ENCODE data around the gene EVI5L.
"Not testable (repeated sequence)": the region's sequence is repeated elsewhere in the genome, so short reads cannot be mapped to it uniquely, and the experiment has no call there.

EVI5L gene

DNA sequence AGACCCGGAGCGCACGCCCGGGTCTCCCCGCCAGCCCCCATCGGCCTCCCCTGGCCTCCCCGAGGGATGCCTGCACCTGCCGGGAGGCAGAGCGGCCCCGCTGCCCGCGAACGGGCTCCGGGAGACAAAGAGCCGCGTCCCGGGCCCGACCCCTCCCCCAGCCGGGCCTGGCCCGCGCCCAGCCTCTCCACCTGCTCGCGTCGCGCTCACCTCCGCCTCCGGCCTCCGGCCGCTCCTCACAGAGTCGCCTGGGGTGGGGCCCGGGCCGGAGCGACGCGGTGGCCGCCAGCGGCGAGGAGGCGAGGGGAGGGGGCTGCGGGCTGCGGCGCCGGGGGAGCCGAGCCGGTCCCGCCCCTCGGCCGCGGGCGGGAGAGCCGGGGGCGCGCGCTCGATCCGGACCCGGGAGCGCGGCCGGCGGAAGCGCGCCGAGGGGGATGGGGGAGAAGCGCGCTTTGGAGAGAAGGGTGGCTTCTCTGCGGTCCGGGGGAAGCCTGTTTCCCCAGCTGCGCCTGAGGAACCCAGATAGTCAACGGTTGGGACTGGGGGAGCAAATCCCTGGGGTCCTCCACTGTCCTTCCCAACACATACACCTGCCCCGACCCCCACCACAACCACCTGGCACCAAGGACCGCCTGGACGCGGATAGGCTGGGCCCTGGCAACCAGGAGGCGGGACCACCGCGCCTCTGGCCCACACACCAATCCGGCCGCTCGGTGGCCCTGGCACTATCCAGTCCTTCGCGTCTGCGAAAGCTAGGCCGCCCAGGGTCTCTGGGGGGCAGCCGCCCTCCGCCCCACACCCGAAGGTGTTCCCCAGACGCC, 44.3 kb downstream of the EVI5L start, which contains the start of gene PRR36:
Gene PRR36 (minus strand): TSS at position 315 of the 821 bp plus-strand sequence. CDS start 701 bp downstream, outside the sequence.
- DNase-seq = peak; percentile 72 to 98 (median 96)

DNA sequence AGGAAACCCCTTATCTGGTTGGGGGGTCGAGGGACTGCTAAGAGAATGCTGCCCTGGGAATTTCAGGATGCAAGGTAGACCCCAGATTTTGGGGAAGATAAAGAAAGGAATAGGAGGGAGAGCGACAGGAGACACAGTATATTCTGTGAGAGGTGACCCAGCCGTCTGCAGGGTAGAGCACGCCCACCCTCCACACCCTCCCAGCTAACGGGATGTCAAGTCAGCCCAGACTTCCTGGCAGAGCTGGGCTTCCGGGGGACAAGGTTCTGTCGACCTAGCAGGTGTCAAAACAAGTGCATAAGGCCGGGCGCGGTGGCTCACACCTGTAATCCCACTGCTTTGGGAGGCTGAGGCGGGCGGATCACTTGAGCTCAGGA, 44.9 kb downstream of the EVI5L start:
- DNase-seq = no peak

DNA sequence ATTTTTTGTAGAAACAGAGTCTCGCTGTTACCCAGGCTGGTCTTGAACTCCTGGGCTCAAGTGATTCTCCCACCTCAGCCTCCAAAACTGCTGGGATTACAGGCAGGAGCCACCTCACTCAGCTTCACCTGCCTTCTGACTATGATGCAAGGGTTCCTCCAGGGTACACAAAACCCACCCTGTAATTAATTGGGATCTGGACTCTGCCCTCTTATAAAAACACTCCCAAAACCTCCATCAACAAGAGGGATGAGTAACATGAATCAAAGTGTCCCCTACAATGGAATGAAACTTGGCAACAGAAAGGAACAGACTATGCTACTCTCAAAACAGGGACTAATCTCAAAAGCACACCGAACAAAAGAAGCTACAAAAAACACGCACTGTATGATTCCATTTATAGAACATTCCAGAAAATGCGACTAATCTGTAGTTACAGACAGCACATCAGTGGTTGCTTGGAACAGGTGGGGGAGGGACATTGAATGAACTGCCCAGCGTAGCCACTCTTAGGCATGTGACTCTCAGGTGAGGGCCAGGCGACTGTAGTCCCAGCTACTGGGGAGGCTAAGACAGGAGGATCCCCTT, 47.3 kb downstream of the EVI5L start:
- peak in 1 of 3 experiments; percentile 35 for DNase-seq

DNA sequence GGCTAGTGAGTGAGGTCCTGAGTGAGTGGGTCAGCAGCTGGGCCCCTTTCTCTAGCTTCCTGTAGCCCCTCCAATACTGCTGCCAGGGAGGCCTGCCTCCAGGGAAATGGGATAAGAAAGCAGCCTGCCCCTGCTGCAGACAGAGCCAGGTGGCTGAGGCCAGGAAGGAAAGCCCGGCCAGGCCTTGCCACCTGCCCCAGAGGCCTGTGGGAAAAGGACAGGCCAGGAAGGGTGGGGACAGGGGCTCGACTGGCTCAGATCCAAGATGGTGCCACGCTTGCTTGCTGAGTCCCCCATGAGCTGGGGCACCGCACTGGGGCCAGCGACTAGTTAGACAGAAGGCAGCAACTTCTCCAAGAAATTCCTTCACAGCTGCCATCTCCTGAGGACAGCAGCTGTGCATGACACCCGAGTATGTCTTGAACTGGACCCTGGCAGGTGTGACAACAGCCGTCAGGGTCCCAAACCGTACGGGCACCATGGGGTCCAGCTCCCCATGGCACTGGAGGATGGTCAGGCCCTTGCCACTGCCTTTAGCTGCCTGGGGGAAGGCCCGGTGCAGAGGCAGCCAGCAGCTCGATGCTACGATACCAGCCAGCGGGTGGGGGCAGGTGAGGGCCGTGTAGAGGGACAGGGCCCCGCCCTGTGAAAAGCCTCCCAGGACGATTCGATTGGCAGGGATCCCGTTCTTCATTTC, 49.2 kb downstream of the EVI5L start:
- no peak for DNase-seq

DNA sequence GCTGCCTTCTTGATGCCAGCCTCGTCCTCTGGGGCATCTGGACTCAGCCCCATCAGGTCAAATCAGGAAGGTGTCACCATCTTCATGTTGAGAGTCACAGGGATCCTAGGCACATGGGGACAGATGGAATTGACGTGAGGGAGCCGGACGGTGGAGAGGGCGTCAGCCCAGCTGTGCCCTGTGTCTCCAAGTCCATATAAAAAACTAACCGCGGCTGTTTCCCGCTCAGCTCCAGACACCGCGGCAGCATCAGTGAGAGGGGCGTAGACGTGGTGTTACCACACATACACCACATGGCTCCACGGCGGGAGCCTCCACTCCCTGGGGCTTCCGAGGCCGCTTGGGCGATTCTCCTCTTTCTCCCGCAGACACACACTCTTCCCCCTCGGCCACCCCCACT, 49.8 kb downstream of the EVI5L start:
- DNase-seq = peak in 1 of 3 experiments; percentile 17

DNA sequence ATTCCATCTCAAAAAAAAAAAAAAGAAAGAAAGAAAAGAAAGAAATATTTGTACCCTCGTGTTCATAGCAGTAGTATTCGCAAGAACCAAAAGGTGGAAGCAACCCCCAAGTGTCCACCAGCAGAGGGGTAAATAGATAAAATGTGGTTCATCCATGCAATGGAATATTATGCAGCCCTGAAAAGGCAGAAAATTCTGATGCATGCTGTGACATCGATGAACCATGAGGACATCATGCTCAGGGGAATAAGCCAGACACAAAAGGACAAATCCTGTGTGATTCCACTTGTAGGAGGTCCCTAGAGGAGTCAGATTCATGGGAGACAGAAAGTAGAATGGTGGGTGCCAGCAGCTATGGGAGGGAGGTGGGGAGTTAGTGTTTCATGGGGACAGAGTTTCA, 51.9 kb downstream of the EVI5L start:
- no peak for DNase-seq

DNA sequence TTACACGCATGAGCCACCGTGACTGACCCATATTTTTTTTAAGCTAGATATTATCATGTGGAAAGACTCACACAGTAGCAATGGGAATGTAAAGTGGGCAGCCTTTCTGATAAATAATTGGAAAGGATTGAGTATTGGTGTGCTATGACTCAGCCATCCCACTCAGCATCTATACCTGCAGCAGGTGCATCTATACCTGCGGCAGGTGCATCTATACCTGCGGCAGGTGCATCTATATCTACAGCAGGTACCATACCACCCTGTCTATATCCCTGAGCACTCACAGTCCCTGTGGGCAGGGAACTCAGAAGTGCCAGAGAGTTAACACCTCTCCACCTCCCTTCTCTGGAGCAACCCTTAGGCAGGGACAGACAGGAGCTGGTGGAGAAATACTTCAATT, 53.1 kb downstream of the EVI5L start:
- peak in 1 of 3 experiments; percentile 21 for DNase-seq

DNA sequence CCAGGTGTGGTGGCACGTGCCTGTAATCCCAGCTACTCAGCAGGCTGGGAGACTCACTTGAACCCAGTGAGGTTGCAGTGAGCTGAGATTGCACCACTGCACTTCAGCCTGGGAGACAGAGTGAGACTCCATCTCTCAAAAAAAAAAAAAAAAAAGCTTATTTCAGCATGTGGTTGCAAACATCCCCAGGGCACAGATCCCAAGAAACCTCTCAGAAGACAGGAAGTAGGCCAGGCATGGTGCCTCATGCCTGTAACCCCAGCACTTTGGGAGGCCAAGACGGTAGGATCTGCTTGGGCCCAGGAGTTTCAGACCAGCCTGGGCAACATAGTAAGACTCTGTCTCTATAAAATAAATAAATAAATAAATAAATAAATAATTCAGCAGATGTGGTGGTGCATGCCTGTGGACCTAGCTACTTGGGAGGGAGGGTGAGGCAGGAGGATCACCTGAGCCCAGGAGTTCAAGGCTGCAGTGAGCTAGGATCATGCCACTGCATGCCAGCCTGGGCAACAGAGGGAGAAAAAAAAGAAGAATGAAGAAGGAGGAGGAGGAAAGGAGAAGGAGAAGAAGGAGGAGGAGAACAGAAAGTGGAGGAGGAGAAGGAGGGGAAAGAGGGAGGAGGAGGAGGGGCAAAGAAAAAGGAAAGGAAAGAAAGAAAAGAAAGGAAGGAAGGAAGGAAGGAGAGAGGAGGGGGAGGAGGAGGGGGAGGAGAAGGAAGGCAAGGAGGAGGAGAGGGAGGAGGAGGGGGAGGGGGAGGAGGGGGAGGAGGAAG, 54.0 kb downstream of the EVI5L start:
- DNase-seq = no peak

DNA sequence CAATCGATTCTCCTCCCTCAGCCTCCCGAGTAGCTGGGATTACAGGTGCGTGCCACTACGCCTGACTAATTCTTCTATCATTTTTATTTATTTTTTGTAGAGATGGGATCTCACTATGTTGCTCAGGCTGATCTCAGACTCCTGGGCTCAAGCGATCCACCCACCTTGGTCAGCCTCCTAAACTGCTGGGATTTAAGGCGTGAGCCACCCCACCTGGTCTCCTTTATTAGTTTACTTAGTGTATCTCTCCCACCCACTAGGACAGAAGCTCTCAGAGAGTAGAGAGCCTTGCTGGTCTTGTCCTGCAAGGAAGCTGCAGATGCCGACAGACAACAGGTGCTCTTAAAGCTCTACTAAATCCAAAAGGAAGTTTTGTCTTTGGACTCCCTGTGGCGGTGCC, 55.8 kb downstream of the EVI5L start:
- DNase-seq = no peak

DNA sequence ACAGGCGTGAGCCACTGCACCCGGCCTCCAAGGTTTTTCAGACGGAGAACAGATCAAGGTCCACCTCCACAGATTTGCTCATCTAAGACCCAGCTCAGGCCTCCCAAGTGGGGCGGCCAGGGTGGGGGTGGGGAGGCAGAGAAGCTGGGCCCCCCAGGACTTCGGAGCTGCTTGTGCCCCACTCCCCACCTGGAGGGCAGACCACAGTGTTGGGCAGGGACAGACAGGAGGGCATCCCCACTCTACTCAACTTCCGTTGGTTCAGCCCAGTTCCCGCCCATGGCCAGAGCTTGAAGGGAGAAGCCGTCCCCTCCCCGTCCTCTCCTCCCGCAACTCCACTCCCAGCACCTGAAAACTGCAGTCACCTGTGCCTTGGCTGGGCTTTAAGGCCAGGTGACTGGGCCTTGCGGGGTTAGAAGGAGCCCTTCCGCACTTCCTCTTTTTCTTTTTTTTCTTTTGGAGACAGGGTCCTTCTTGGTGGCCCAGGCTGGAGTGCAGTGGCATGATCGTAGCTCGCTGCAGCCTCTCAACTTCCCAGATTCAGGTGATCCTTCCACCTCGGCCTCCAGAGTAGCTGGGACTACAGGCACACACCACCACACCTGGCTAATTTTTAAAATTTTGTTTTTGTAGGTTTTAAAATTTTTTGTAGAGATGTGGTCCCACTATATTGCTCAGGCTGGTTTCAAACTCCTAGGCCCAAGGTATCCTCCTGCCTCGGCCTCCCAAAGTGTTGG, 57.6 kb downstream of the EVI5L start:
- no peak for DNase-seq

DNA sequence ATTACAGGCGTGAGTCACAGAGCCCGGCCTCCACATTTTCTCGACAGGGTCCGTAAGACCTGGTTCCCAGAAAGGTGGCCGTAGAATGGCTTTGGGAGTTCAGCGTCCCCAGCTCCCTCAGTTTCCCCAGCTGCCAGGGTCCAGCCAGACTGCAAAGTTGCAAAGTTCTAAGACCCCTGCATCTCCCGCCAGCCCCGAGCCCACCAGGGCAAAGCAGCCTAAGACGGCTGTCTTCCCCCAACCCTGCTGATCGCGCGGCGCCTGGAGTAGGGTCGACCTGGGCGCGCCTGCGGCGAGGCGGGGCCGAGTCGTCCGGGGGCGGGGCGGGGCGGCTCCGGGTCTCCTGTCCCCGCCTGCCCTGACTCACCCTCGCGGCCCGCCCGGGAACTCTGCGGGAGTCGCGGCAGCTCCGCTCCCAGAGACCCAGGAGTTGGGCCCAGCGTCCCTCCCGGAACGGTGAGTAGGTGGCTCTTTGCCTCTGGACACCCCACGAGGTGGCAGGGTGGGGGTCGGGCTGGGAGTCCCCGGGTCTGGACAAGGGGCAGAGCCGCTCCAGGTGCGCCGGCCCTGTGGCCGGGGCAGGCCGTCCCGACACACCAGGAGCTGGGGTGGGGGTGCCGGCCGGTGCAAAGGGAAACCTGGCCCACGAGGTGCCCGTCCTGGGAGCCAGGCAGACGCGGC, 58.3 kb downstream of the EVI5L start, which contains the start of gene LRRC8E:
Gene LRRC8E (plus strand): TSS at position 366 of the 681 bp plus-strand sequence. CDS start 7,094 bp downstream, outside the sequence.
- no peak for DNase-seq

DNA sequence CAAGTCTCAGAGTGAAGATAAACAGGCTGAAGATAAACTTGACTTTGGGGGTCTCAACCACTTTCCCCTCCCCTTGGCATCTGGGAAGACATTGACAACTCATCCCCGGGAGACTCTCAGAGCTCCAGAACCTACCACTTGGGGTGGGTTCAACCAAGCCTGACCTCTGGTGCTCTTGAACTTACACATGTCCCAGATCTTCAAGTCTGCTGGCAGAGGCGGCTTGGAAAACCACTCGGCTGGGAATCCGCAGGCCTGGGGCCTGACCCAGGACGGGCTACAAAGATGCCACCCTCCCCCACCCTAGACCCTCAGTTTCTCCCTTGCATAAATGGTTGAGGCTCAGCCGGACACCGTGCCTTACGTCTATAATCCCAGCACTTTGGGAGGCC, 58.8 kb downstream of the EVI5L start:
- no peak for DNase-seq

DNA sequence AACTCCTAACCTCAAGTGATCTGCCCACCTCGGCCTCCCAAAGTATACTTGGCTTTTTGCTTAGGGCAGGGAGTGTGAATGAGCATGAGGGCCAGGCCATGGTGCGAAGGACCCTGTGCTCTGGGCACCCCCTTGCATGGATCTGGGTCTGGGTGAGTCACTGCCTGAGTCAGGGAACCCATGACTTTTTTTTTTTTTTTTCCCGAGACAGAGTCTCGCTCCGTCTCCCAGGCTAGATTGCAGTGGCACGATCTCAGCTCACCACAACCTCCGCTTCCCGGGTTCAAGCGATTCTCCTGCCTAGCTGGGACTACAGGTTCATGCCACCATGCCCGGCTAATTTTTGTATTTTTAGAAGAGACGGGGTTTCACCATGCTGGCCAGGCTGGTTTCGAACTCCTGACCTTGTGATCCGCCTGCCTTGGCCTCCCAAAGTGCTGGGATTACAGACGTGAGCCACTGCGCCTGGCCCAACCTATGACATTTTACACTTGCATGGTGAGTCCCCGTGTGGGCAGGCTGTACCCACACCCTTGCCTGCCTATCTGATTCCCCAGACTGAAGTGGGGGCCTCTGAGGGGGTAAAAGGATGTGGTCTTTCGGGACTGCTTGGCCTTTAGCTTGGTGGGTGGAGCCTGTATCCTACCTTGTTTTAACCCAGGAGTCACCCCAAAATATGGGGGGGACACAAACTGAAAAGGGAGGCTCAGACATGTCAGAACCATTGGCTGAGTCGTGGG, 63.5 kb downstream of the EVI5L start:
- DNase-seq = not testable (repeated sequence)

DNA sequence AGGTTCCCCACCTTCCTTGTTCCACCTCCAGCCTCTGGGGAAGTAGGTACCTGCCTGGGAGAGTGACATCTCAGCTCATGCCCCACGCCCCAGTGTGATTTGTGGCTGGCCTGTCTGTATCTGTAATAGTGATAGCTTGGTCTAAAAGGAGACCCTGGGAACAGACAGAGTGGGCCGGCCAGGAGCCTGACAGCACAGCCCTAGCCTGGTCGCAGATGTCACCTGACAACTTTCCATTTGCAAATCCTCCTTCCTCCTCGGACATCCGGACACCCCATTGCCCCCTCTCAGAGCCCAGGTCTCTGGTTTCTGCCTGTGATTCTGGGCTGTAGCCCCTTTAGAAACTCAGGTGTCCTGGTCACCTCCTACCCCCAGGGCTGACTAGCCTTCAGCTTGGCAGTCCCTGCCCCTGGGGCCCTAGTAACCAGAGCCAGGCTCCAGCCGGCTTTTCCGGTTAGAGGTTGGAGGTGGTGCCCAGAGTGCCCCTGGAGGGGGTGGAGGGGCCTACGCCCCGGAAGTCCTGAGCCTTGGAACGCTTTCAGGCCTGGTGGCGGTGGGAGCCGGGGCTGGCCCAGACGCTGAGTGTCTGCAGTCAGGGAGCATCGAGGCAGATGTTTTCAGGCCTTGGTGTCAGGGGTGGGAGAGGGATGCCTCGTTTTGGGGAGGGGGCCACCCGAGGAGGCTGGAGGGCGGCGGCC, 64.7 kb downstream of the EVI5L start:
- DNase-seq = peak in 1 of 3 experiments; percentile 7

DNA sequence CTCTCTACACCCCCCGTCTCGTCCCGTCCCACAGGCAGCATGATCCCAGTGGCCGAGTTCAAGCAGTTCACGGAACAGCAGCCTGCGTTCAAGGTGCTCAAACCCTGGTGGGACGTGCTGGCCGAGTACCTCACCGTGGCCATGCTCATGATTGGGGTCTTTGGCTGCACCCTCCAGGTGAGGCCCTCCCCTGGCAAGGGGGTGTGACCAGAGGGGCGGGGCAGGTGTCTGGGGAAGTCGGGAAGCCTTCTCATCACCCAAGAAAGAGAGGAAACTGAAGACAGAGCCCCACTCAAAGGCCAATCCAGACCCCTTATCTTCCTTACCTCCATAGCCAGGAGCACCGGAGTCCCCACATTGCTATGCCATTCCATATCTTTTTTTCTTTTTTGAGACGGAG, 65.5 kb downstream of the EVI5L start:
- no peak for DNase-seq

DNA sequence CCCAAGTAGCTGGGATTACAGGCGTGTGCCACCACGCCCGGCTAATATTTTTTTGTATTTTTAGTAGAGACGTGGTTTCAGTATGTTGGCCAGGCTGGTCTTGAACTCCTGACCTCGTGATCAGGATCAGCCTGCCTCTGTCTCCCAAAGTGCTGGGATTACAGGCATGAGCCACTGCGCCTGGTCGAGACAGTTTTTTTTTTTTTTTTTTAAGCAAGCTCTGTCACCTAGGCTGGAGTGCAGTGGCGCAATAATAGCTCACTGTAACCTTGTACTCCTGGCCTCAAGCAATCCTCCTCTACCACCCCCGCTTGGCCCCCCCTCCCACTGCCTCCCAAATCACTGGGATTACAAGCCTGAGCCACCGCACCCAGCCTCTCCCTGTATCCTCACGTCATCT, 67.3 kb downstream of the EVI5L start:
- DNase-seq = no peak

DNA sequence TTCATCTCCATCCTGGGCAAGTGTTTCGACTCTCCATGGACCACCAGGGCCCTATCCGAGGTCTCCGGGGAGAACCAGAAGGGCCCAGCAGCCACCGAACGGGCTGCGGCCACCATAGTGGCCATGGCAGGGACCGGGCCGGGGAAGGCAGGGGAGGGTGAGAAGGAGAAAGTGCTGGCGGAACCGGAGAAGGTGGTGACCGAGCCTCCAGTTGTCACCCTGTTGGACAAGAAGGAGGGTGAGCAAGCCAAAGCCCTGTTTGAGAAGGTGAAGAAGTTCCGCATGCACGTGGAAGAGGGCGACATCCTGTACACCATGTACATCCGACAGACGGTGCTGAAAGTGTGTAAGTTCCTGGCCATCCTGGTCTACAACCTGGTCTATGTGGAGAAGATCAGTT, 68.9 kb downstream of the EVI5L start:
- no peak for DNase-seq

DNA sequence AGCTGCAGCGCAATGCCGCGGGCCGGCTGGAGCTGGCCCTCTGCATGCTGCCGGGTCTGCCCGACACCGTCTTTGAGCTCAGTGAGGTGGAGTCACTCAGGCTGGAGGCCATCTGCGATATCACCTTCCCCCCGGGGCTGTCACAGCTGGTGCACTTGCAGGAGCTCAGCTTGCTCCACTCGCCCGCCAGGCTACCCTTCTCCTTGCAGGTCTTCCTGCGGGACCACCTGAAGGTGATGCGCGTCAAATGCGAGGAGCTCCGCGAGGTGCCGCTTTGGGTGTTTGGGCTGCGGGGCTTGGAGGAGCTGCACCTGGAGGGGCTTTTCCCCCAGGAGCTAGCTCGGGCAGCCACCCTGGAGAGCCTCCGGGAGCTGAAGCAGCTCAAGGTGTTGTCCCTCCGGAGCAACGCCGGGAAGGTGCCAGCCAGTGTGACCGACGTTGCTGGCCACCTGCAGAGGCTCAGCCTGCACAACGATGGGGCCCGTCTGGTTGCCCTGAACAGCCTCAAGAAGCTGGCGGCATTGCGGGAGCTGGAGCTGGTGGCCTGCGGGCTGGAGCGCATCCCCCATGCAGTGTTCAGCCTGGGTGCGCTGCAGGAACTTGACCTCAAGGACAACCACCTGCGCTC, 69.8 kb downstream of the EVI5L start:
- no peak for DNase-seq

DNA sequence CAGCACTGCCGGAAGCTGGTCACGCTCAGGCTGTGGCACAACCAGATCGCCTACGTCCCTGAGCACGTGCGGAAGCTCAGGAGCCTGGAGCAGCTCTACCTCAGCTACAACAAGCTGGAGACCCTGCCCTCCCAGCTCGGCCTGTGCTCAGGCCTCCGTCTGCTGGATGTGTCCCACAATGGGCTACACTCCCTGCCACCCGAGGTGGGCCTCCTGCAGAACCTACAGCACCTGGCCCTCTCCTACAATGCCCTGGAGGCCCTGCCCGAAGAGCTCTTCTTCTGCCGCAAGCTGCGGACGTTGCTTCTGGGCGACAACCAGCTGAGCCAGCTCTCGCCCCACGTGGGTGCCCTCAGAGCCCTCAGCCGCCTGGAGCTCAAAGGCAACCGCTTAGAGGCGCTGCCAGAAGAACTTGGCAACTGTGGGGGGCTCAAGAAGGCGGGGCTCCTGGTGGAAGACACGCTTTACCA, 70.4 kb downstream of the EVI5L start:
- DNase-seq = no peak

DNA sequence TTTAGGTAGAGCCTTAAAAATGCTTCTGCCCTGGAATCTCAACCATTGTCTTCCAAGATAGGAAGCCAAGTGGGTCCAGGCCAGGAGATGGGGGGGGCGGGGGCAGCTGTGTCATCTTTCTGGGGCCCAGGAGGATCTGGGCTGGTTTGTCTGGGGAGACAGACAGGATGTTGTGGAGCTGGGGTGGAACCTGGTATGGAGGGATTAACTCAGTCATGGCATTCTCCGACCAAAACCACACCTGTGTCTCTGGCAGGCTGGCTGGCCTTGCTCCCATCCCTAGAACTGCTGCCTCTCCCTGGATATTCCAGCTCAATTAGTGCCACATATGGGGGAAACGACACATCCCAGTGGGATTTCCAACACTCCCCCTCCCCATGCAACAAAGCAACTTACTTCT, 70.9 kb downstream of the EVI5L start:
- DNase-seq = no peak
